Esophagus squamous epithelium (tissue), 5 donors: ENCODE data around the gene NUCB1. TPM values are rescaled to one million over a fixed set of nuclear protein-coding genes. Genes with fewer than 3 reads are reported as not detected.

ENCODE experiments used
- DNase-seq: peaks from one replicate; lab custom pipeline; 2025; lab: John Stamatoyannopoulos, UW
- H3K27ac ChIP-seq, 4 donors: fragments of 200-600 bp; sonication (generic); one replicate each; pipeline ENCODE4 v1.5.1; 2016 to 2019; ENCODE audit warnings: mild to moderate bottlenecking in 1 of 4
- H3K27me3 ChIP-seq, 4 donors: fragments of 200-600 bp; sonication (generic); 1 replicate in 3 of 4; 2 replicates in 1 of 4; pipeline versions ENCODE4 v1.5.1 to v1.6.0; 2017 to 2021; ENCODE audit warnings: antibody characterized with exemption in 1 of 4
- H3K36me3 ChIP-seq, 3 donors: fragments of 200-600 bp; sonication (generic); one replicate each; pipeline ENCODE4 v1.5.1; 2016 to 2019
- H3K4me1 ChIP-seq, 3 donors: fragments of 200-600 bp; sonication (generic); one replicate each; pipeline ENCODE4 v1.5.1; 2017 to 2019
- H3K4me3 ChIP-seq, 4 donors: fragments of 200-600 bp; sonication (generic); 1 replicate in 3 of 4; 2 replicates in 1 of 4; pipeline ENCODE4 v1.5.1; 2016 to 2019; ENCODE audit warnings: mild to moderate bottlenecking in 2 of 4, moderate library complexity in 1 of 4
- H3K9me3 ChIP-seq, 3 donors: fragments of 200-600 bp; sonication (generic); one replicate each; pipeline ENCODE4 v1.5.1; 2016 to 2019
- POLR2A ChIP-seq, 4 donors: fragments of 450-650 bp; IDR thresholded peaks; one replicate each; pipeline ENCODE4 v1.6.1; 2017; ENCODE audit warnings: antibody characterized with exemption in 4 of 4, mild to moderate bottlenecking in 4 of 4, moderate library complexity in 3 of 4
- WGBS, 2 donors: methylation state at CpG; one replicate each; pipeline ENCODE4 v1.1.5; 2018; 5-methylcytosine and 5-hydroxymethylcytosine counted together
- intact Hi-C: fragments of 100-400 bp; cut with DNase I; formaldehyde crosslinking; loops from one replicate; pipeline ENCODE4 v1.15.0; 2022
- total RNA-seq, 4 donors: library from RNA; depleted of rRNA; stranded (reverse); fragments of >200 nt; gene quantifications; one replicate each; pipeline ENCODE4 v1.1.0, GENCODE V29; 2016
- TF ChIP-seq, protein P1 (sequence below), 6 experiments: fragments of 450-650 bp in 4 of 6; fragments of 200-600 bp in 2 of 6; sonication (generic) in 2 of 6; IDR thresholded peaks; one replicate each; pipeline ENCODE4 v1.5.1; 2016 to 2019; ENCODE audit warnings: antibody characterized with exemption in 6 of 6, mild to moderate bottlenecking in 4 of 6, moderate library complexity in 4 of 6
- donor health status: DM: yes; HTN: yes; CAD: no.

The NUCB1 gene
- total RNA-seq, 4 donors from 2014 or later = 93.5 to 186 (median 157) TPM

DNA sequence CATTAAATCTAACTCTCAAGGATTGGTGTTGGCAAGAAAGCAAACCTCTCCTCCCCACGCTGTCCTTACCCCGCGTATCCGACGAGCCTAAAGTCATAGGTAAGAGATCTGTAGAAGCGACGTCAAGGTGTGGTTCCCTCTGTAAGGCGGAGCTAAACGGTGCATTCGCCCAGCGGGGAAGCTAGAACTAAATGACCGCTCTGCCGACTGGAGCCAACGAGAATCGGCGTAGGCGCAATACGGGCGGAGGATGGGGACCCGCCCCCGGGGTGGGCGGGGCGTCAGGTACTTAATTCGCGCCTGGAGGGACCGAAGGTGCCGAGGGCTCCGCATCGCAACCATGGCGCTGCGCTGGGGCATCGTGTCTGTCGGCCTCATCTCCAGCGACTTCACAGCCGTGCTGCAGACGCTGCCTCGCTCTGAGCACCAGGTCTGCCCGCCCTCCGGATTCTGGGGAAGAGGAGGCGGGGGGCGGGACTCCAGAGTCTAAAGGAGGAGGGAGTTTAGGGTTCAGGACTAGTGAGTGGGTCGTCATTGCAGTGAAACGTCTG is 33.3 kb downstream of the NUCB1 start, which contains the start of gene DHDH:
Gene DHDH, plus strand, starts transcription at position 318 of the 551 bp plus-strand sequence. Its CDS starts 23 bp downstream, at position 341.
- DNase-seq = no peak
- Histone ChIP-seq H3K36me3 (no peaks in the 10 kb centered on the region), H3K27ac (peak within 1 kb of the TSS; percentile 34 to 75 (median 58)), H3K9me3 (no peaks in the 10 kb centered on the region), H3K27me3 (no peaks in the 10 kb centered on the region), H3K4me3 (peak within 1 kb of the TSS; percentile 32 to 74 (median 42)), H3K4me1 (peaks cover 0 to 23% (median 9%) of the 10 kb centered on the region in 3 donors)
- 0% methylated on average over 23 to 33 of the region's 43 CpGs for WGBS, 2 donors
- TF ChIP-seq POLR2A (IDR thresholded peaks at IDR 0.05) = peak in 2 of 4 donors; percentile 28 to 46
- TF ChIP-seq, protein P1, sequence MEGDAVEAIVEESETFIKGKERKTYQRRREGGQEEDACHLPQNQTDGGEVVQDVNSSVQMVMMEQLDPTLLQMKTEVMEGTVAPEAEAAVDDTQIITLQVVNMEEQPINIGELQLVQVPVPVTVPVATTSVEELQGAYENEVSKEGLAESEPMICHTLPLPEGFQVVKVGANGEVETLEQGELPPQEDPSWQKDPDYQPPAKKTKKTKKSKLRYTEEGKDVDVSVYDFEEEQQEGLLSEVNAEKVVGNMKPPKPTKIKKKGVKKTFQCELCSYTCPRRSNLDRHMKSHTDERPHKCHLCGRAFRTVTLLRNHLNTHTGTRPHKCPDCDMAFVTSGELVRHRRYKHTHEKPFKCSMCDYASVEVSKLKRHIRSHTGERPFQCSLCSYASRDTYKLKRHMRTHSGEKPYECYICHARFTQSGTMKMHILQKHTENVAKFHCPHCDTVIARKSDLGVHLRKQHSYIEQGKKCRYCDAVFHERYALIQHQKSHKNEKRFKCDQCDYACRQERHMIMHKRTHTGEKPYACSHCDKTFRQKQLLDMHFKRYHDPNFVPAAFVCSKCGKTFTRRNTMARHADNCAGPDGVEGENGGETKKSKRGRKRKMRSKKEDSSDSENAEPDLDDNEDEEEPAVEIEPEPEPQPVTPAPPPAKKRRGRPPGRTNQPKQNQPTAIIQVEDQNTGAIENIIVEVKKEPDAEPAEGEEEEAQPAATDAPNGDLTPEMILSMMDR (IDR thresholded peaks at IDR 0.05) = peak in 1 of 6 experiments; percentile 7
- intact Hi-C loops = no loop called here

DNA sequence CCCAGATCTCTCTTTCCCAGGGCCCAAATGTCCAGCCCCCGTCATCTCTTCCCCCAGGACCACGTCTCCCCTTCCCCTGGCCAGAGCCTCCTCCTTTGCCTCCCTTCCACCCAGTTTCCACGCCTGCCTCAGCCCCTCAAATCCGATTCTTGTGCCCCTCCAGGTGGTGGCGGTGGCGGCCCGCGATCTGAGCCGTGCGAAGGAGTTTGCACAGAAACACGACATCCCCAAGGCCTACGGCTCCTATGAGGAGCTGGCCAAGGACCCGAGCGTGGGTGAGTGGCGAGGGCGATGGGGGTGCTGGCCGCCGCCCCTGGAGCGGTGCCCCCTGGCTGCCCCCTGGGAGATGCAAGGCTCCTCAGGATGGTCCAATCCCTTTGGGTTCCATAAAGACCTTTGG is 34.7 kb downstream of the NUCB1 start:
- Histone ChIP-seq H3K4me1 (peaks cover 0 to 22% (median 9%) of the 10 kb centered on the region in 3 donors), H3K27me3 (no peaks in the 10 kb centered on the region), H3K36me3 (no peaks in the 10 kb centered on the region), H3K27ac (no peak overlapping the region), H3K4me3 (no peak overlapping the region), H3K9me3 (no peaks in the 10 kb centered on the region)
- no peak for TF ChIP-seq POLR2A (IDR thresholded peaks at IDR 0.05)
- TF ChIP-seq, protein P1 (IDR thresholded peaks at IDR 0.05) = no peak
- no peak for DNase-seq
- intact Hi-C loops = no loop called here
- WGBS, 2 donors = 86 to 100% methylated on average over 3 to 4 of the region's 19 CpGs

DNA sequence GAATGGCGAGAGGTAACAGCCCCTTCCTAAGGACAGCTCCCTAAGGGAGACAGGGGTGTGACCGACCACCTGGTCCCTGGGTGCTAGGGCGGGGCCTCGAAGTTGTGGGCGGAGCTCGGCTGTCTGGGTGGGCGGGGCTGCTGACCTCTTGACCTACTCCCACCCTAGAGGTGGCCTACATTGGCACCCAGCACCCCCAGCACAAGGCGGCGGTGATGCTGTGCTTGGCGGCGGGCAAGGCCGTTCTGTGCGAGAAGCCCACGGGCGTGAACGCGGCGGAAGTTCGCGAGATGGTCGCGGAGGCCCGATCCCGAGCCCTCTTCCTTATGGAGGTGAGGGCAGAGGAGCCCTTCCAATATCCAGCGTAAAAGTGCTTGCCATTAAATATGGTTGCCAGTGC is 35.8 kb downstream of the NUCB1 start:
- DNase-seq = no peak
- intact Hi-C loops = no loop called here
- TF ChIP-seq, protein P1 (IDR thresholded peaks at IDR 0.05) = no peak
- no peak for TF ChIP-seq POLR2A (IDR thresholded peaks at IDR 0.05)
- Histone ChIP-seq H3K9me3 (no peaks in the 10 kb centered on the region), H3K27ac (no peak overlapping the region), H3K27me3 (no peaks in the 10 kb centered on the region), H3K36me3 (no peaks in the 10 kb centered on the region), H3K4me1 (peaks cover 0 to 22% (median 9%) of the 10 kb centered on the region in 3 donors), H3K4me3 (no peak overlapping the region)
- 92 to 94% methylated on average over 14 to 19 of the region's 25 CpGs for WGBS, 2 donors

DNA sequence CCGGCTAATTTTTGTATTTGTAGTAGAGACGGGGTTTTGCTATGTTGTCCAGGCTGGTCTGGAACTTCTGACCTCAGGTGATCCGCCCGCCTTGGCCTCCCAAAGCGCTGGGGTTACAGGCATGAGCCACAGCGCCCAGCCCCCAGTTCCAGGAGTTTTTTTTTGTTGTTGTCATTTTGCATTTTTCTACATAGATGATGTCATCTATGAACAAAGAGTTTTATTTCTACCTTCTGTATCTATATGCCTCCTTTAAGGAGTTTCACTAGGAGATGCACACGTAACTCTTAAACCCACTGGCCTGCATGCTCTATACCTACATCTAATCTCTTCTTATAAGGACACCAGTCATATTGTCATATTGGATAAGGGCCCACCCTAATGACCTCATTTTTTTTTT is 38.1 kb downstream of the NUCB1 start:
- WGBS, 2 donors = 75 to 88% methylated on average over 5 to 6 of the region's 7 CpGs
- Histone ChIP-seq H3K27ac (no peak overlapping the region), H3K4me3 (no peak overlapping the region), H3K36me3 (no peaks in the 10 kb centered on the region), H3K9me3 (no peaks in the 10 kb centered on the region), H3K27me3 (no peaks in the 10 kb centered on the region), H3K4me1 (peaks cover 0 to 11% (median 5%) of the 10 kb centered on the region in 3 donors)
- no peak for TF ChIP-seq POLR2A (IDR thresholded peaks at IDR 0.05)
- TF ChIP-seq, protein P1 (IDR thresholded peaks at IDR 0.05) = no peak
- intact Hi-C loops = no loop called here
- DNase-seq = no peak

DNA sequence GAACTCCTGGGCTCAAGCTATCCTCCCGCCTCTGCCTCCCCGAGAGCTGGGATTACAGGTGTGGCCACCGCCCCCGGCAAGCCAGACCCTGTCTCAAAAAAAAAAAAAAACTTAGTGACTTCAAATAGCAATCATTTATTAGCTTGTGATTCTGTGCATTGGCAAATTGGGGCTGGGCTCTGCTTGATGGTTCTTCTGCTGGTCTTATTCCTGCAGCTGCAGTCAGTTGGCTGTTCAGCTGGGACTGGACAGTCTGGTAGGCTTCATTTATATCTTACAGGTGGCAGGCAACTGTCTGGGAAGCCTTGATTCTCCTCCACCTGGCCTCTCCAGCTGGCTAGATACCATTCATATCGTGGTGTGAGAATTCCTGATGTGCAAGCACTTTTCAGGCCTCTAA is 40.8 kb downstream of the NUCB1 start:
- H3K27me3 ChIP-seq = no peaks in the 10 kb centered on the region
- WGBS, 2 donors = 85 to 86% methylated on average over 3 to 5 of the region's 5 CpGs
- intact Hi-C loops = no loop called here
- DNase-seq = no peak
- H3K4me3 ChIP-seq = no peak overlapping the region
- H3K27ac ChIP-seq = no peak overlapping the region
- no peaks in the 10 kb centered on the region for H3K9me3 ChIP-seq
- no peaks in the 10 kb centered on the region for H3K36me3 ChIP-seq
- TF ChIP-seq POLR2A (IDR thresholded peaks at IDR 0.05) = no peak
- TF ChIP-seq, protein P1 (IDR thresholded peaks at IDR 0.05) = no peak
- no peaks in the 10 kb centered on the region for H3K4me1 ChIP-seq
